H1 (cell line): ENCODE data around the gene HSPD1. TPM values are rescaled to one million over a fixed set of nuclear protein-coding genes. Genes with fewer than 3 reads are reported as not detected.

Experiments
- CBX5 ChIP-seq: fragments of 300-800, 300-1000 bp; sonication (generic); IDR thresholded peaks from 2 replicates; pipeline ENCODE4 v1.7.1; 2016; ENCODE audit warnings: antibody characterized with exemption, low read length, low read depth
- GABPA ChIP-seq: IDR thresholded peaks from 2 replicates; pipeline ENCODE4 v1.6.1; 2011; ENCODE audit warnings: mild to moderate bottlenecking, low read length, moderate library complexity, borderline replicate concordance; ENCODE audit not compliant: insufficient read depth
- KDM4A ChIP-seq: IDR thresholded peaks from one replicate; pipeline ENCODE4 v1.7.1; 2012; ENCODE audit warnings: low read depth, mild to moderate bottlenecking, moderate library complexity, low read length, inconsistent platforms; ENCODE audit not compliant: severe bottlenecking
- POLR2A ChIP-seq, 2 experiments: IDR thresholded peaks; 1 replicate in 1 of 2; 2 replicates in 1 of 2; pipeline ENCODE4 v1.6.1; 2011; ENCODE audit warnings: low read depth in 2 of 2, low read length in 2 of 2, mild to moderate bottlenecking in 2 of 2; ENCODE audit errors: control extremely low read depth in 1 of 2
- polyA plus RNA-seq, 7 experiments: library from polyadenylated mRNA; depleted of rRNA in 3 of 7; stranded (reverse) in 5 of 7; unstranded in 2 of 7; fragments of >200 nt in 5 of 7; fragments of 200-250 nt in 2 of 7; gene quantifications; 1 replicate in 5 of 7; 2 replicates in 1 of 7; 4 replicates in 1 of 7; pipeline versions ENCODE4 v1.2.1 to v1.2.3, GENCODE V29; 2011 to 2013; ENCODE audit warnings: missing spikeins in 2 of 7, mixed read lengths in 2 of 7
- total RNA-seq: library from RNA; stranded (reverse); fragmentation: NEBNext Ultra II Directional; extraction: Animal tissue kit (Norgen Biotek cat#: 25700); gene quantifications from 2 replicates; pipeline ENCODE4 v1.2.1, GENCODE V29; 2021

Gene HSPD1
- total and polyA plus RNA-seq, 2 of the 8 experiments (the other 6 are each of a cell fraction or from before 2014, with no cell fraction given) = 221 to 1,108 TPM

- TF ChIP-seq KDM4A (no peak), CBX5 (no peak), GABPA (no peak), POLR2A (IDR thresholded peaks at IDR 0.05; ENCODE audit: control extremely low read depth in 1 of 2, low read depth in 2 of 2, low read length in 2 of 2) (no peak)
Measured at GRCh38 chr2:197461057-197461456, 38.6 kb downstream of the HSPD1 start (continued).
